ENCODE measurements around the gene ZNF432. TPM values are rescaled to one million over a fixed set of nuclear protein-coding genes. Genes with fewer than 3 reads are reported as not detected.

Gene ZNF432
- total and polyA plus RNA-seq, 2 donors (not counting 3 experiments of a cell fraction or from before 2014, with no cell fraction given) = 3.5 to 10.9 TPM

DNA sequence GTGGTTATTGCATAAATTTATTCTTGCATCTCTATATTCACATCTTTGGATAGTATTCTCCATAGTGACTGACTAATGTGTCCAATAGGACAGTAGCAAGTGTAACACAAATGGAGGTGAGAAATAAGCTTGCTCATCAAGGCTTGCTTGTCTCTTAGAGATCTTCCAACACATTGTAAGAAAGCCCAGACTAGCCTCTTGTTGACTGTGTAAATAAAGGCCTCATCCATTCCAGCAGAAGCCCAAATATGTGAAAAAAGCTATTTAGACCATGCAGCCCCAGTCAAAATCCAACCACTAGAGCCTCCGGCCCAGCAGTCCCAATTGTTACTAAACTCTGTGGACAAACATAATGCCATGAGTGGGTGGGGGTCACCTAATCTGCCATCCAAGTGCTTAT is 38.0 kb downstream of the ZNF432 start:
- ChIA-PET POLR2A (no interaction called here), CTCF (no interaction called here)
- FAIRE-seq = no peak
- TF ChIP-seq JUN (IDR thresholded peaks at IDR 0.05; ENCODE audit: borderline replicate concordance, insufficient read depth, insufficient read length, low read depth) (no peak), MYC (IDR thresholded peaks at IDR 0.05; ENCODE audit: low read depth, low read length) (no peak), FOS (IDR thresholded peaks at IDR 0.05; ENCODE audit: borderline replicate concordance, insufficient read depth, low read length) (no peak), POLR2A (IDR thresholded peaks at IDR 0.05; ENCODE audit: low read depth, low read length) (no peak), GATA2 (IDR thresholded peaks at IDR 0.05; ENCODE audit: insufficient read depth, insufficient read length, low read depth, low read length) (no peak), POLR2AphosphoS5 (IDR thresholded peaks at IDR 0.05; ENCODE audit: insufficient read depth, low read depth, low read length) (no peak)
- TF ChIP-seq, protein P1, sequence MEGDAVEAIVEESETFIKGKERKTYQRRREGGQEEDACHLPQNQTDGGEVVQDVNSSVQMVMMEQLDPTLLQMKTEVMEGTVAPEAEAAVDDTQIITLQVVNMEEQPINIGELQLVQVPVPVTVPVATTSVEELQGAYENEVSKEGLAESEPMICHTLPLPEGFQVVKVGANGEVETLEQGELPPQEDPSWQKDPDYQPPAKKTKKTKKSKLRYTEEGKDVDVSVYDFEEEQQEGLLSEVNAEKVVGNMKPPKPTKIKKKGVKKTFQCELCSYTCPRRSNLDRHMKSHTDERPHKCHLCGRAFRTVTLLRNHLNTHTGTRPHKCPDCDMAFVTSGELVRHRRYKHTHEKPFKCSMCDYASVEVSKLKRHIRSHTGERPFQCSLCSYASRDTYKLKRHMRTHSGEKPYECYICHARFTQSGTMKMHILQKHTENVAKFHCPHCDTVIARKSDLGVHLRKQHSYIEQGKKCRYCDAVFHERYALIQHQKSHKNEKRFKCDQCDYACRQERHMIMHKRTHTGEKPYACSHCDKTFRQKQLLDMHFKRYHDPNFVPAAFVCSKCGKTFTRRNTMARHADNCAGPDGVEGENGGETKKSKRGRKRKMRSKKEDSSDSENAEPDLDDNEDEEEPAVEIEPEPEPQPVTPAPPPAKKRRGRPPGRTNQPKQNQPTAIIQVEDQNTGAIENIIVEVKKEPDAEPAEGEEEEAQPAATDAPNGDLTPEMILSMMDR (IDR thresholded peaks at IDR 0.05; ENCODE audit: extremely low read depth in 1 of 2, insufficient read depth in 1 of 2, low read depth in 1 of 2, low read length in 2 of 2) = no peak
- Histone ChIP-seq H3K9ac (replicated peaks; ENCODE audit: extremely low read depth, insufficient read depth, low read length) (no peak overlapping the region), H3K36me3 (ENCODE audit: control insufficient read depth in 2 of 2, extremely low read depth in 1 of 2, insufficient read depth in 2 of 2, low read length in 2 of 2) (peaks cover 0 to 3% of the 10 kb centered on the region in 2 experiments), H4K20me1 (replicated peaks; ENCODE audit: control insufficient read depth, extremely low read depth, insufficient read depth, low read length) (no peaks in the 10 kb centered on the region), H3K4me3 (replicated peaks in 1 of 3; ENCODE audit: insufficient read depth in 1 of 3, low read depth in 1 of 3, low read length in 3 of 3) (no peak overlapping the region), H3K27ac (ENCODE audit: insufficient read depth, low read depth, low read length) (no peak overlapping the region), H3K4me2 (ENCODE audit: insufficient read depth, low read length) (no peak overlapping the region), H3K9me3 (replicated peaks; ENCODE audit: control insufficient read depth, insufficient read depth, low read length) (no peaks in the 10 kb centered on the region), H3K79me2 (ENCODE audit: control insufficient read depth, insufficient read depth, low read length) (no peaks in the 10 kb centered on the region), H3K9me1 (replicated peaks; ENCODE audit: control insufficient read depth, extremely low read depth, insufficient read depth, low read length) (no peaks in the 10 kb centered on the region), H3K27me3 (ENCODE audit: control insufficient read depth in 2 of 2, insufficient read depth in 2 of 2, low read length in 2 of 2) (no peaks in the 10 kb centered on the region), H3K4me1 (ENCODE audit: control insufficient read depth, extremely low read depth, insufficient read depth, low read length) (peaks cover 7% of the 10 kb centered on the region), H2AFZ (ENCODE audit: low read depth, low read length) (no peak overlapping the region)
- BruUV-seq (replicated peaks) = no TSS peak
- no peak for DNase-seq (ENCODE audit: low read depth, low spot score)
- intact Hi-C loops (cut with micrococcal nuclease) = no loop called here
- dilution Hi-C loops (cut with MboI; ENCODE audit: extremely low pct_ligation_motif_present, low sequenced_read_pairs) = no loop called here

All from endothelial cell of umbilical vein (primary cell).